Measurements from ENCODE around the gene WNT7B.
"Not testable (repeated sequence)": the region's sequence is repeated elsewhere in the genome, so short reads cannot be mapped to it uniquely, and the experiment has no call there.

WNT7B gene

DNA sequence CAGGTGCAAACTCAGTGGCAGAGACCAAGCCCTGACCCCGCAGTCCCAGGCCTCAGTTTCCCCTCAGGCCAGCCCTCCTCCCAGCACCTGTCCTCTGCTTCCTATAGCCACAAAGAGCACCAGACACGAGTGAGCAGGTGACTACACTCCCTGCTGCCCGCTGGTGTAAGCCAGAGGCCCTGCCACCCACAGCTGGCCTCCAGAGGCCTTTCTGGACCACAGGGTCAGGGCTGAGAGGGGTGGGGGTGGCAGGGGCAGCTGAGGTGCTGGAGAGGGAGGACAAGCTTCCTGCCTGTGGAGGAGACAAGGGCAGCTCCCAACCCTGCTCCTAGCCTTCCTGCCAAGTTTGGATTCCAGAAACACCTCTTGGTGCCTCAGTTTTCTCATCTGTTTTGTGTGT, 31.3 kb upstream of the WNT7B start:
- DNase-seq (ENCODE audit: low spot score) = no peak

DNA sequence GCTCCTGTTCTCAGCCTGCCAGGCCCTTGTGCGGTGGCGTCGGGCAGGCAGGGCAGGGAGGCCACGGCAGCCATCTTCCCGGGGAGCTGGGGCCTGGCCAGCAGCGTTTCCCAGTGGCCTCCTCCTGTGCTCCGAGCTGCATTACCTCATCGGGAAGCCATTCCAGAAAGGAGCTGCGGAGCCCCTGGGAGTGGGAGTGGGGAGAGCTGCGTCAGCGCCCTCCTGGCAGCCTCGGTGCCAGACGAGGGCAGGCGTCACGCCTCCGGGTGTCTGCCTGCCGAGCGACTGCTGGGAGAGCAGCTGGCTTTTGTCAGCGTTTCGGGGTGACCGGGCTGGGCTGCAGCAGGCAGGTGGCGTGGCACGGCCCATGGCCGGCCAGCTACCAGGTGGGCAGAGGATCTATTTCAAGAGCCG, 30.9 kb upstream of the WNT7B start:
- no peak for DNase-seq (ENCODE audit: low spot score)

DNA sequence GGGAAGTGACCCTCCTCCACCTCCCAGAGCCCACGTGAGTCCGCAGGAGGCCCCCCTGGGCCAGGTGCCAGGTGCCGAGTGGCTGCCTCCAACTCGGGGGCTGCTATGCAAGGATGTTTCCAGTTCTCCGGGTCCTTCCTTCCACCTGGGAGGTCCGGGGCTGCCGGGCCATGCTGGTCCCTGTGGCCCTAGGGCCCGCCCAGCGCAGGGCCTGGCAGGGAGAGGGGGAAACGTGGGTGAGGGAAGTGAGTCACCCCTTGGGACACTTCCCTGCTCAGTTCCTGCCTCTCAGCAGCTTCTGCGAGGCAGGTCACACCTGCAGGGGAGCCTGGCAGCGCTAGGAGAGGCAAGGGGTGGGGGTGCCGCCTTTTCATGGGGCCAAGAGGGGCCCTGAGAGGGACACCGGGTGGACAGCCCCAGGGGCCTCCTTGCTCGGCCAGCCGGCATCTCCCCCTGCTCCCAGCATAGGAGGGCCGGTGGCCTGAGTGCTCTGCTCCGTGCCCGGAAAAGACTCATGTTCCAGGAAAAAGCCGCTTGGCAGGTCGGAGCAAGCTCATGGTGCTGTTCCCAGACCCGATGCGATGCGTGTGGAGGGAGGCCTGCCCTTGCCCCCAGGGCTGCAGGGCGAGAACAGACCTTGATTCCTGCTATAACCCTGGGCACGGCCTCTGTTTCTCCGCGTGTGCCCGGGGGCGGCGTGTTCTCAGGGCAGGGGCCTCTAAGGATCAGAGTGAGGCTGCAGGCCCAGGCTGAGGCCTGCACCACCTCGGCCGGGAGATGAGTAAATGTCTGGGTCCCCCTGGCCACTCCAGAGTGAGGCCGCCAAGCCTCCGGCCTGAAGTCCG, 30.3 kb upstream of the WNT7B start:
- DNase-seq (ENCODE audit: low spot score) = no peak

DNA sequence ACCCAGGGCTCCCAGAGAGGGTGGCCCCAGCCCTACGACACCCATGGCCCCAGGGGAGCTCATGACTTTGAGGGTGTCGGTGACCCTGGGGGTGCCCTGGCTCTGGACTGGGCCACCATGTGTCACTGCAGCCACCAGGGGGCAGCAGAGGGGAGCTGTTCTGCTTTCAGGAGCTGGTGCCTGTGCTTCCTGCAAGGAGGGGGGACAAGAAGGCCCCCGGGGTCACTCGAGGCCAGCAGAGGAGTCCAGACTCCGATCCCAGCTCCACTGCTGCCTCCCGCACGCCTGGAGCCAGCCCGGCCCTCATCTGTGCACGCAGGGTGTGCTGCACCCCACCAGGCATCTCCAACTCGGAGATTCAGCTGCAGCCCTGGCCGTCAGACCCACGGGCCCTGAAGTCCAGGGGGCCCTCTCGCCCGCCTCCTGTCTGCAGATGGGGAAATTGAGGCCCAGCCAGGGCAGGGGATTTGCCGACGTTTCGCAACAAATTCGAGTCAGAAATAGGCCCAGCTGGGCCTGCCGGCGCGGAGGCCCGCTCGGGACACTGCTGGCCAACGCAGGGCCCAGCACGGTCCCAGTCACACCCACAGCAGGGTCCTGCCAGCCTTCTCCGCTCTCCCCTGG, 29.5 kb upstream of the WNT7B start:
- peak; percentile 97 for DNase-seq (ENCODE audit: low spot score)

DNA sequence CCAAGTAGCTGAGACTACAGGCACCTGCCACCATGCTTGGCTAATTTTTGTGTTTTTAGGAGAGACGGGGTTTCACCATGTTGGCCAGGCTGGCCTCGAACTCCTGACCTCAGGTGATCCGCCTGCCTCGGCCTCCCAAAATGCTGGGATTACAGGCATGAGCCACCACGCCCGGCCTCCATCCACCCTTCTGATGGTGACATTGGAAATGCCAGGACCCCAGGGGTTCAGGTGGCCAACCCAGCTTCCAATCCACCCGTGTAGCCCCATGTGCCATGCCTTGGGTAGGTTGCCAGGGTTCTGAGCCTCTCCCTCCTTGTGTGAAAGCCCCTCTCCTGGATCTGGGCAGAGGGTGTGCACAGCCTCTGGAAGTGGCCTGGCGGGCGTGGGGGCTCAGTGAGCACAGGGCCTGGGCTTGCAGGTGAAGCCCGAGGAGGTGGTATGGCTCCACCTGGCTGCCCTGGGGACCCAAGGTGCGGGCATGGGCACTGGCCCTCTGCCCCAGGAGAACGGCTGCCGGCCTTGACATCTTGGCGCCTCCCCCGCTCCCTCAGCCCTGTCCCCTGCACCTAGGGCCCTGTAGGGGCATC, 28.2 kb upstream of the WNT7B start:
- DNase-seq (ENCODE audit: low spot score) = not testable (repeated sequence)

DNA sequence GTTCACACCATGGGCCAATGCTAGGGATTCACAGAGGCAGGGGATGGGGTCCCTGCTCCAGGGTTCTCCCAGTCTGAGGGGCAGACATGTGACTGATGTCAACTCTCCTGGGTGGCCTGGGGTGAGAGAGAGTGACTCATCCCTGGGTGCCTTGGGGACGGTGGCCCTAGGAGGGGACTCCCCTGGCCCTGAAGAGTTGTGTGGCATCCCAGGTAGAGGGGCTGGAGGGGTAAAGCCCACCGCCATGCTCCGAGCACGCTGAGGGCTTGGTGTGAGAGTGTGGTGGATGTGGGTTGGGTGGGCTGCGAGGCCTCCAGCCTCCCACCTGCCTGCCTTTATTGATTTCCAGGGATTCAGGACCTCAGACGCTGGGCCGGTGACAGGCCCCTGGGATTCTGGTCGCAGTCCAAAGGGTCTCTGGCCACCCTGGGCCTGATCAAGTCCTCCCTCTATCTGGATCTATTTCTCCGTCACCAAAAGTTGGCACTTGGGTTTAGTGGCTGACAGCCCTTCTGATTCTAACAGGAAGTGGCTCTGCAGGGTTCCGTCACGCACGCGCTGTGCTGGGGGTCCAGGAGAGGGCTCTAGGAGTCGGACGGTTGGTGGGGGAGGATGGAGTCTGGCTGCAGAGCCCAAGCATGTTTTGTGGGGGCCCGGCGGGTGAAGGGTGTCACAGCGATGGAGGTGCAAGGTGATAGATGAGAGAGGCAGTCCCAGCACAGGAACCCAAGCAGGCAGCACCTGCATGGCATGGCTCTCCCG, 27.3 kb upstream of the WNT7B start:
- no peak for DNase-seq (ENCODE audit: low spot score)

DNA sequence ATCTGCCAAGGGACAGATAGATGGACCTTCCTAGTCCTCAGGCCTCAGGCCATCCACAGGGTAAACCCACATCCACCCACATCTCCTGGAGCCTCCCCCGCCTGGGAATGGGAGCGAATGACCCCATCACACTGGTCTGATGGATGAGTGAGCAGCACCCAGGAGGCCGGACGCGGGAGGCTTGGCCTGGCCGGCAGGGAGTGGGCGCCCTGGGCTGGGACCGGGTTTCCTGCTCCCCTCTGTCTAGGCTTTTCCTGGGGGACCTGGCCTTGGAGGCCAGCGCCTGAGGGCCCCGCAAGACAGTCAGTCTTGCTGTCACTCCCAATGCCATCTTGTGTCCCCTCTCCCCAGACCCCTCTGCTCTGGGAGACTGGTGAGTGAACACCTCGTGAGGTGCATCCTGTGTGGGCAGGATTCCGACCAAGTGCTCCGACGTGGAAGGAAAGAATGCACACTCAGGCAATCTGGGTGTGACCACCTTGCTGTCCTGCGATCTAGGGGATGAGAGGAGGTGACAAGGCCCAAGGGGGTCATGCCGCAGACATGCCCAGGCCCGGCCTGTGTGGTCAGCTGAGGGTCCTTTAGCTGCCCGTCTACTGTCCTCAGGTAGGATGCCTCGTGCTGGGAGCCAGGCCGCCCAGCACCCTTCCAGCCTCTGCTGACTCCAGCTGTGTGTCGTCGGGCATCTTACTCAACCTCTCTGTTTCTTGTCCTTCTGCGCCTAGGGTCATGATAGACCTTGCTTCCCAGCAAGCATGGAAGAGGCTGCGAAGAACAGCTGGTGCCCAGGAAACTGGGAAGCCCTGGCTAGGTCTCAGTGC, 26.5 kb upstream of the WNT7B start:
- DNase-seq (ENCODE audit: low spot score) = no peak

DNA sequence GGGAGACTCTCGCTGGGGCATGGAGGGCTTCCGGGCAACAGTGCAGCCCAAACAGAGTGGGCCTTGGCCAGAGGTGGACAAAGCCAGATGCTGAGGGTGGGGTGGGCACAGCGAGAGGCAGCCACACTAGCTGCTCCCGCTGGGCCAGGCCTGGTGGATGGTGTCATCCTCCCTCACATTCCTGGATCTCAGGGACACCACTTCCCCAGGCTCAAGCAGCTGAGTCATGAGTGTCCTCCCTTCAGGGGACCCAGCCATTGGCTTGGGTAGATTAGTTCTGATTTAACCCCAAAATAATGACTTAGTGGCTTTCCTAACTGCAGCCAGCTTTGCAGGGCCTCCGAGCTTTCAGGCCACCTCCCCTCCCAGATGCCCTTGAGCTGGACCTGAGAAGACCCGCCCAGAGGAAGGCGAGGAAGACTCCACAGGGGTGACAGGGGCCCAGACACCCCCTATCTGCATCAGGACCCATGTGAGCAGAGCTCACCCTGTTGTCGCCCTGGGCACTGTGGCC, 25.9 kb upstream of the WNT7B start:
- no peak for DNase-seq (ENCODE audit: low spot score)

DNA sequence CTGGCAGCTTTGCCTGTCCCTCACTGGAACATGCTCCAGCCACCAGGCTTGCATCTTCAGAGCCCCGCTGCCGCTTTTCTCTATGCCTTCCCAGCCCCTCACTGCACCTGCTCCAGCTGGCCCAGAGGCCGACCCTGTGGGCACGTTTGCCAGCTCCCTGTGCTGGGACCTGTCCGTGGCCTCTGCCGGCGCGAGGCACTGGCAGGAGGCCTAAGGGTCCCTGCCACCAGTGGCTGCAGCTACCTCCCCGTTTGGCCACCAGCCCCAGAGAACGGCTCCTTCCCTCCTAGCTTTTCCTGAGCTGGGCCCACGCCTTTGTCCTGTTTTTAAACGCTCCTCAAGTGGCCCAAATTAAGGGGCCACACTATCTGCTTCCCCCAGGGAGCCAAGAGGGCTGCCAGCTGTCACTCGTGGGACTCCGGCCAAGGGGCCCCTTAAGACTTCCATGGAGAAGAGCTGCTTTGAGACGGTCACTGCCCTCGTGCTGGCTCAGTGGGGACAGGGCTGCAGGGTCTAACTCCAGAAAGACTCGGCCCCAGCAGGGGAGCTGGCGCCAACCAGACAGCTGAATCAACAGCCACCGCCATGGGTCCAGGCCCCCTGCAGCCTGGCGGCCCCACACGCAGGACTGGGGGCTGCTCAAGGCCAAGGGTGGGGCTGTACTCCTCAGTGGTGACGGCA, 24.6 kb upstream of the WNT7B start:
- DNase-seq (ENCODE audit: low spot score) = no peak

DNA sequence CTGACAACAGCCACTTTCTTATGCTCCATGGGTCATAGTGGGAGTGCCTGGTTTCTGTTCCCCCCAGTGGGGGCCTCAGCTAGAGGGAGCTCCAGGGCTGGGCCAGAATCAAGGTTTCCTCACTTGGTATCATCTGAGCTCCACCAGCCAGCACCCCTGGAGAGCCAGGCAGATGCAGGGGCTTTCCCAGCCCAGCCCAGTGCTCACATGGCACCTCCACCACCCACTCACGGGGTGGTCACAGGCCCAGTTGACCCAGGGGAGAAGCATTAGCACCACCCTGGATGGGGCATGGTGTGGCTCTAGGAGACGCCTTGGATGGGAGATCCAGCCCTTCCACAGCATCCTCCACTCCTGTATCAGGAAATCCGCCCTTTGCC, 24.1 kb upstream of the WNT7B start:
- DNase-seq (ENCODE audit: low spot score) = no peak

DNA sequence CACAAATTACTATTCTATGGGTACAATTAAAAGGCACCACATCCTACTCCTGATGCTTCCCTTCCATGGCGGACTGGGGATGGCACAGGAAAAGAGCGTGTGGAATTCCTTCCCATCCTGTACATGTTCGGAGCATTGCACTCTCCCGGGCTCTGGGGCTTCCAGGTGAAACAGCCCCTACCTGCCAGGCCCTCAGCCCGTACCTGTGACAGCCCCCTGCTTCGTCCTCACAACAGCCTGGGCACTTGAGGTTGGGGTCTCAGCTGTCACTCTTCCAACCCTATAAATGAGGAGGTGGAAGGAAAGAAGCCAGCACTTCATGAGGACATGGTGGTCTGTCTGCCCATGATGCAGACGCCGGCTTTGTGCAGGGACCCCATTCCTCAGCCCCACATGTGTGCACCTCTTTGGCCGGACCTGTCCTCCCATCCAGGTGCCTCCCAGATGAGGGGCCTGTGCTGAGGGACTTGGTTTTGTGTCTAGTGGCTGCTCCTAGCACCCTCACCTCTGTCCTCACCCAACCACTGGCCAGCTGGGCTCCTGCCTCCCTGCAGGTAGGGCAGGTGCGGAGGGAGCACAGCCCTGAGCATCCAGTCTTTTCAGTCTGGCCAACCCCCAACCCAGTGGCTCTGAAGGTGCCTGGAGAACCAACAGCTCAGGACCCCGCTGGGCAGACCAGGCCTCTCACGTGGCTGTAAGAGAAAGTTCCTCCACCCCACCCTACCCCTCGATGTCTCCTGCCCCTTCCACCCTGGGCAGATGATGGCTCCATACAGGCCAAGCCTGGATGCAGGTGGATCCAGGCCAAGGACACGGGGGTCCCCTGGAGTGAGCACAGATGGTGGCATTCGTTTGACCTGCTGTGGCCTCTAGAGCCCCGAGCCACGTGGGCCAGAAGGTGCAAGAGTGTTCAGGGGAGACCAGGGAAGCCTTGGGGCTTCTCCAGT, 23.4 kb upstream of the WNT7B start:
- DNase-seq (ENCODE audit: low spot score) = no peak

DNA sequence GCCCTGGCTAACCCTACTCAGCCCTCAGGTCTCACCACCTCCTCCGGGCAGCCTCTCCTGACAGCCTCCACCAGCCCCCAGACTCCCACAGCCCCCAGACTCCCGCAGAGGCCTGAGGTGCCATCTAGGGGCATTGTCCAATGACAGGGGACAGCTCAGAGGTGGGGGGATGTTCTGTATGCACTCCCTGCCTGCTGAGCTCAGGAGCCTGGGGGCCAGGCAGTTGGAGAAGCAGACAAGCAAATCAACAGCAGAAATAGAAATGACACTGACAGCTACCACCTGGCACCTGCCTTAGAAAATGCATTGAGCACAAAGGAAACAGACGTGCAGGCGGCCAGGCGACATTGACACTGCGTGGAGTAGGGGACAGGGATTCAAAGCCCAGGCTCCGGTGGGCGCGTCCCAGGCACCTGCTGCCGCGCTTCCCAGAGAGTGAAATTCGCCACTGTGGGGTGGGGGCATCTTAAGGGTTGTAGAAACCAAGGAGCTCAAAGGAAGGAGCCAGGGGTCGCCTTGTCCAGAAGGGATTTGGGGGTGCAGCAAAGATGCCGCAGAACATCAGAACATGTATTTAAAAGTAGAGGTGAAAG, 22.5 kb upstream of the WNT7B start:
- DNase-seq (ENCODE audit: low spot score) = no peak

DNA sequence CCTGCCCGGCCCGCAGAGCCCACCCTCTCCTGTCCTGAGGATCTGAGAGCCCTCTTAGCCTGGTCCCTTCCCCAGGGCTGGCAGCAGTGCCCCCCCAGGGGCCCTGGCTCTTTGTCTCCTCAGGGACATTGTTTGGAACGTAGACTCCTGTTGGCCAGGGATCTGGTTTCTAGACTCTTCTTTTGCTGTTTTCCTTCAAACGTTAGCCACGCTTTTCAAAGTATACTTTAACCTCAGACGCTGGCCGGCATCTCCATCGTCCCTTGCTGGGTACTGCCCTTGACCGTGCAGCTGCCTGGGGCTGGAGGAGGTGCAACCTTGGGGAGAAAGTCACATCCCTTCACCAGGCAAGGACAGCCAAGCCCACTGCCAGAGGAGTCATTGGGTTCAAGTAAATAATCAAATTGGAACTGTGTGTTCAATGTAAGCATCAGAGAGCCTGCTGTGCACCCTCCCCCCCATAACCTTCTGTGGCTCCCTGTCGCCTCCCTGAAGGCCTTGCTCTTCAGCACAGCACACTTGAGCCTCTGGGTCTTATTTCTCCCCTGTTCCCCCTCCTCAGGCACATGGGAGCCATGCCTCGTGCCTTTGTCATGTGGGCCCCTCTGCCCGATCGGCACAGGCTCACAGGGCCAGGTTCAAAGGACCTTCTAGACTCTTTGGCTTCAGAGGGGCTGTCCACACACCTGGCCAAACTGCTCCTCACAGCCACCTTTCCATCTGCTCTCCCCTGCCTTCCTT, 21.8 kb upstream of the WNT7B start:
- no peak for DNase-seq (ENCODE audit: low spot score)

DNA sequence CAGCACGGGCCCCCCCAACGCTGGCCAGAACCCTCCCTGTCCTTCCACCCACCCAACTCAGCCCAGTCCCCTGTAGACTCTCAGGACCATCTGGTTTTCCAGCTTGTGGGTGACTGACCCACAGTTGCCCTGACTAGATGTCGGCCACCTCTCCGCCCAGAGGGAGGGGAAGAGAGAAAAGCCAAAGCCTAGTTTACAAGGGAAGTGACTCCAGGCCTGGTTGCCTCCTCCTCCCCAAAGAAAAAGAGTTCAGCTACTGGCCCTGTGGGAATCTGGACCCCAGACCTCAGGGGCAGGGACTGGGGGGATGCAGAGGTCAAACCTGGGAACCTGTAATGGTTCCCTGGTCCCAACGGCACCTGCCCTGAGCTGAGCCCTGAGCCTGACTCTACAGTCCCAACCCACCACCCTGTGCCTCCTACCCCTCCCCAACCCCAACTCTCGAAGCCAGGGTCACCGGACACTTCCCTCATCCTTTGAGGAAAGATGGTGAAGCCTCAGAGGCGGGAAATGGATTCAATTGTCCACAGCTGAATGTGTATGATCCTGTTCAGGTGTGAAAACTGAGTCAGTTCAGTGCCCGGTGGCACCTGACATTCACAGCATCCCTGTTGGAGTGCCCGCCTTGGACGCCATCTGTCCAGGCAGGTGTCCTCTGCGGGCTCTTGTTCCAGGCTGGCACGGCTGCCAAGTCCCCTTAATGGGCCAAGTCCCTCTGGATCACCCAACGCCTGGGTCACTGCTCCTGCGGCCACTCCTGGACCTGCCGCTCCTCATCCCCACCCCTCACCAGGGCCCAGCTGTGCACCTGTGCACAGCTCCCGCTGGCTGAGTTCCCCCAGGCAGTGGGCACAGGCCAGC, 21.0 kb upstream of the WNT7B start:
- no peak for DNase-seq (ENCODE audit: low spot score)

DNA sequence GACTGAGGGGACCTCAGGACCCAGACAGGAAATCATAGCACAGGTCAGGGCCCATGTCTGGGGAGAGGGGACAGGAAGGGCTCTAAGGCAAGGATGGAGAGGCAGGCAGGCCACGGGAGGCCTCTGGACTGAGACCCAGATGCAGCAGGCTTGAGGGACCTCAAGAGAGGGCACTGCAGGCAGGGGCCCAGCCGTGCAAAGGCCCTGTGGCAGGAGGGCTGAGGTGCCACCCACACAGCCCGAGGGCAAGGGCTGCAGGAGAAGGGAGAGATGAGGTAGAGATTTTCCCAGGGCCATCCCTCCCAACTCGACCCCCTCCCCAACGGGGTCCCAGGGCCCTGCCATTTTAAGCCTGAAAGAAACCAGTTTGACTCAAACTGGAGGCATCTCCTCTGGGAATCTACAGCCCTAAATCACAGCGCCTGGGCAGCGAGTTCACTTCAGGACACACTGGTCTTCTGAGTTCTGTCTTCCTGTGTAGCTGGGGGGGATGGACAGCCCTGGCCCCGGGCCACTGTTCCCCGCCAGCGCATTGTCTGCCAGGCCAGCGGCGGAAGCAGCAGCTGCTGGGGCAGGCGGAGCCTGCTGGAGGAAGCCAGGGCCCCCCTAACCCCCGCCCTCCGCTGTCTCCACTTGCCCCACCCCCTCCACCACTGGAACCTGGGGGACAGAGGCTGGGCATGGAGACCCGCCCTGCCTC, 20.3 kb upstream of the WNT7B start:
- DNase-seq (ENCODE audit: low spot score) = no peak

DNA sequence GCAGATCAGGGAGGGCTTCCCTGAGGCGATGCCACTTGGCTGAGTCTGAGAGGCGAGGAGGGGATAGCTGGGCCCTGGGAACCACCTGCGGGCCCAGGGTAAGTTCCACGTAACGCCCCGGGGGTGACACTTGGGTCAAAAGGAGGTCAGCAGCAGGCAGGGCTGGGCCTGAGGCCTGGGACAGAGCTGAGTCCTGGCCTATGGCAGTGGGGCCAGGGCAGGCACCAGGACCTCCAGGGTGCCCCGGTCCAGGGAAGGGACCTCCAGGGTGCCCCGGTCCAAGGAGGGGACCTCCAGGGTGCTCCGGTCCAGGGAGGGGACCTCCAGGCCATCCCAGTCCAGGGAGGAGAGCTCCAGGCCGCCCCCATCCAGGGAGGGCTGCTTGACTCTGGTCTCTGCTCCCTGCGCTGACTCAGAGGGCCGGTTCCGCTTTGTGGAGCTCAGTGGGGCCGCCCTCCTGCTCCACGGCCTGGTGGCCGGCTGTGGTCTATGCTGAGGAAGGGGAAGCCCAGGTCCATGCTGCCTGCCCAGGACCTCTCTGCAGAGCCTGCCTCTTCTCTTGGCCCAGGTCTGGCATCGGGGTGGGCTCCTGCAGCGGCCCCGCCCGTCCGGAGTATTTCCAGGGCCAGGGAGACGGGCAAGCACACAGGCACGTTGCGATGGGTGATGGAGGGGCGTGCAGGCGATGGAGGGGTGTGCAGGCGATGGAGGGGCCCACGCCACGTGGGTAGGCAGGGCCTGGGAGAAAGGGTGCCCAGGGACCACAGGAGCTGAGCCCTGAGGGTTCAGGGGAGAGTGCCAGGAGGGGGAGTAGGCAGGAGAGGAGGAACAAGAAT, 19.5 kb upstream of the WNT7B start:
- DNase-seq (ENCODE audit: low spot score) = no peak

Measured in HuH-7.5 (cell line).